Pancreas (tissue), 10 donors: ENCODE results near the gene ARID4B. TPM values are rescaled to one million over a fixed set of nuclear protein-coding genes. Genes with fewer than 3 reads are reported as not detected.
"Not testable (repeated sequence)": the region's sequence is repeated elsewhere in the genome, so short reads cannot be mapped to it uniquely, and the experiment has no call there.

Experiments used
- ATAC-seq, 4 donors: fragments of 200-7000 bp; cut with Tn5 transposase; one replicate each; pipeline versions ENCODE4 v1.8.0 to v1.9.1; 2020; ENCODE audit warnings: mild to moderate bottlenecking in 4 of 4, moderate library complexity in 4 of 4
- DNase-seq, 6 donors: peaks; one replicate each; pipeline ENCODE4 v3.0.0-alpha.2; 2020
- FAIRE-seq: peaks from 2 replicates; lab custom pipeline; 2012; peaks lifted over from hg19 to GRCh38; lab: Jason Lieb, UNC
- H3K27ac ChIP-seq, 4 donors: fragments of 200-600 bp; sonication (generic); 1 replicate in 3 of 4; 2 replicates in 1 of 4; pipeline versions ENCODE4 v1.5.0 to v1.8.0; 2020
- H3K27me3 ChIP-seq, 4 donors: fragments of 200-600 bp; one replicate each; pipeline ENCODE4 v1.8.0; 2021
- H3K36me3 ChIP-seq, 3 donors: fragments of 200-600 bp; sonication (generic) in 1 of 3; one replicate each; pipeline versions ENCODE4 v1.5.0 to v1.8.0; 2020 to 2021
- H3K4me1 ChIP-seq, 3 donors: fragments of 200-600 bp; one replicate each; pipeline ENCODE4 v1.8.0; 2021
- H3K4me3 ChIP-seq, 4 donors: fragments of 200-600 bp; sonication (generic) in 2 of 4; one replicate each; pipeline versions ENCODE4 v1.5.0 to v1.8.0; 2020 to 2021
- H3K9me3 ChIP-seq, 4 donors: fragments of 200-600 bp; one replicate each; pipeline ENCODE4 v1.8.0; 2021
- WGBS, 2 donors: extraction: QIAGEN DNeasy Blood & Tissue Kit; methylation state at CpG; one replicate each; pipeline ENCODE4 v1.1.7; 2013; 5-methylcytosine and 5-hydroxymethylcytosine counted together
- intact Hi-C, 3 donors: fragments of 100-400 bp; cut with DNase I; formaldehyde crosslinking; loops; one replicate each; pipeline versions ENCODE4 v1.11.1 to v1.14.2; 2022
- polyA plus RNA-seq, 2 donors: library from polyadenylated mRNA; stranded (reverse); fragments of 200-250 nt; gene quantifications; one replicate each; pipeline ENCODE4 v1.2.3, GENCODE V29; 2013
- total RNA-seq, 6 donors: library from RNA; stranded (reverse); fragmentation: NEBNext Ultra II Directional in 4 of 6; extraction: Animal tissue kit (Norgen Biotek cat#: 25700) in 4 of 6; gene quantifications; one replicate each; pipeline versions ENCODE4 v1.2.1 to v1.2.4, GENCODE V29; 2021 to 2023
- TF ChIP-seq, protein P1 (sequence below), 4 donors: fragments of 200-600 bp; sonication (generic) in 3 of 4; IDR thresholded peaks; one replicate each; pipeline versions ENCODE4 v1.5.0 to v1.8.0; 2021; ENCODE audit warnings: antibody characterized with exemption in 4 of 4
- donor health status: healthy with polysubstance abuse.
- donor health status: DM: no; HTN: no; CAD: no; lungs with moderate emphysema.
- donor health status: DM: no; HTN: no; CAD: no.
- donor health status: control.
- donor health status: control.
- donor health status: Bipolar disorder and iron deficiency.
- donor health status: DM: yes; HTN: yes; CAD: no.
- donor health status: DM: no; HTN: no; CAD: no.
- donor health status: DM: no; HTN: no; CAD: no.
- donor health status: DM: yes; HTN: yes; CAD: no.

ARID4B gene
- total and polyA plus RNA-seq, 8 donors: 12.5 to 26.6 (median 16.7) TPM

DNA sequence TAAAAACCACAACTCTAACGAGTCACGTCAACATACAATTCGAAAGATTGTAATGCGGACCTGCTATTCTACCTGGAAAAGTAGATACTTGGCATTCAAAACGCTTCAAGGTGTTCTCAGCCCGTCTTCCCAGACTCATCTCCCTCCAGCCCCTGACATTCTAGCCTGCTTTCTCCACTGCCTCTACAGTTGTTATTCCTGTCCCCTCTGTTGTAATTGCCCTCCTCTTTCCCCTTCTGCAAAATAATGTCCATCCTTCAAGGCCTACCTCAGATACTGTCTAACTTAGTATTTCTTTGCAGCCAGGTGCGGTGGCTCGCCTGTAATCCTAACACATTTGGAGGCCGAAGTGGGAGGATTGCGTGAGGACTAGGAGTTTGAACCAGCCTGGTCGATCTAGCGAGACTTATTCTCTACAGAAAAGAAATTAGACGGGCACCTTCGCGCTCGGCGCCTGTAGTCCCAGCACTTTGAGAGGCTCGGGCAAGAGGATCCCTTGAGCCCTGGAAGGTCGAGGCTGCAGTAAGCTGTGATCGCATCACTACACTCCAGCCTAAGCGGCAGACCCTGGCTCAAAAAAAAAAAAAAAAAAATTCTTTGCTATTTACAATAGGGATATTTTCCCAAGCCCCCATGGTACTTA, 166.2 kb downstream of the ARID4B start:
- Histone ChIP-seq H3K27me3 (no peaks in the 10 kb centered on the region), H3K27ac (peak overlapping the region; percentile 84 to 90 (median 86)), H3K4me3 (peak overlapping the region; percentile 53 to 83 (median 76)), H3K9me3 (no peaks in the 10 kb centered on the region), H3K36me3 (peaks cover 0 to under 1% (median 0%) of the 10 kb centered on the region in 3 donors), H3K4me1 (peaks cover 0 to 10% (median 6%) of the 10 kb centered on the region in 3 donors)
- no peak for FAIRE-seq
- intact Hi-C loops: no loop called here
- no peak for DNase-seq
- TF ChIP-seq, protein P1, sequence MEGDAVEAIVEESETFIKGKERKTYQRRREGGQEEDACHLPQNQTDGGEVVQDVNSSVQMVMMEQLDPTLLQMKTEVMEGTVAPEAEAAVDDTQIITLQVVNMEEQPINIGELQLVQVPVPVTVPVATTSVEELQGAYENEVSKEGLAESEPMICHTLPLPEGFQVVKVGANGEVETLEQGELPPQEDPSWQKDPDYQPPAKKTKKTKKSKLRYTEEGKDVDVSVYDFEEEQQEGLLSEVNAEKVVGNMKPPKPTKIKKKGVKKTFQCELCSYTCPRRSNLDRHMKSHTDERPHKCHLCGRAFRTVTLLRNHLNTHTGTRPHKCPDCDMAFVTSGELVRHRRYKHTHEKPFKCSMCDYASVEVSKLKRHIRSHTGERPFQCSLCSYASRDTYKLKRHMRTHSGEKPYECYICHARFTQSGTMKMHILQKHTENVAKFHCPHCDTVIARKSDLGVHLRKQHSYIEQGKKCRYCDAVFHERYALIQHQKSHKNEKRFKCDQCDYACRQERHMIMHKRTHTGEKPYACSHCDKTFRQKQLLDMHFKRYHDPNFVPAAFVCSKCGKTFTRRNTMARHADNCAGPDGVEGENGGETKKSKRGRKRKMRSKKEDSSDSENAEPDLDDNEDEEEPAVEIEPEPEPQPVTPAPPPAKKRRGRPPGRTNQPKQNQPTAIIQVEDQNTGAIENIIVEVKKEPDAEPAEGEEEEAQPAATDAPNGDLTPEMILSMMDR (IDR thresholded peaks at IDR 0.05): no peak
- WGBS, 2 donors: 58 to 59% methylated on average over 21 of the region's 21 CpGs
- ATAC-seq: peak; percentile 6 to 20 (median 14)

DNA sequence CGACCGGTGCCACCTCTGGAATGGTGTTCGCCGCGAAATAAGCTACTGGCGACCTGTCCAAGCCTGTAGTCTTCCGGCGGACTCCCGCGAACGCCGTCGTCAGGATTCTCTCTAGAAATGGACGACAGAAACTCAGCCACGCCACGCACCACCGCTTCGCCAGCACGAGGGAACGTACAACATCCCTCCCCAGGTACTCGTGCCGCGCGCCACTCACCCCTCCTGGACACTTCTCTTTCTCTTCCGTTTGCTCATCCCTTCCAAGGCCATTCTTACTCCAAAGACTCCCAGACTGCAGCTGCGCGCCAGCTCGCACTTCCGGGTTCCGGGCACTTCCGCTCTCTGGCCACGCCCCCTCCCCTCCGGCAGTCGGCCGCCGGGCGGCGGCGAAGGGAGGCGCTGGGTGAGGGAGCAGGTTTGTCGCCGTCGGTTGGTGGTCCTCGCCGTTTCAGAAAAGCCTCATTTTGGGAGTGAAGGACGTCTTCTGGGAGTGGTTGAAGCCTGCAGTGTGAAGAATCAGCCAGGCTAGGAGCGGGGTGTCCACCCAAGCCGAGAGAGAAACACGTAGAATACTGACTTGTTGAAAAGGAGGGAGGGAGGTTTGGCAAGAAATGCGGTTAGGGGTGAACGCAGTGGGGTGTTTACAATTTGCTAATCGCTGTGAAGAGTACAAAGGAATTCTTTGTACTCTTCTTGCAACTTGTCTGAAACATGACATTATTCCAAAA, 166.9 kb downstream of the ARID4B start, which contains the start of gene RBM34:
Gene RBM34 (minus strand): TSS at position 294 of the 728 bp plus-strand sequence. CDS start 24 bp downstream, at position 270.
- Histone ChIP-seq H3K4me1 (peaks cover 0 to 10% (median 6%) of the 10 kb centered on the region in 3 donors), H3K4me3 (peak within 1 kb of the TSS; percentile 53 to 83 (median 76)), H3K27me3 (no peaks in the 10 kb centered on the region), H3K36me3 (peaks cover 0 to 3% (median 0%) of the 10 kb centered on the region in 3 donors), H3K27ac (peak within 1 kb of the TSS; percentile 84 to 90 (median 86)), H3K9me3 (no peaks in the 10 kb centered on the region)
- 0% methylated on average over 52 of the region's 52 CpGs for WGBS, 2 donors
- no peak for FAIRE-seq
- peak; percentile 97 to 100 (median 99) for ATAC-seq
- DNase-seq: peak; percentile 89 to 96 (median 91)
- TF ChIP-seq, protein P1 (IDR thresholded peaks at IDR 0.05): peak in 1 of 4 donors; percentile 22
- intact Hi-C loops: no loop called here

DNA sequence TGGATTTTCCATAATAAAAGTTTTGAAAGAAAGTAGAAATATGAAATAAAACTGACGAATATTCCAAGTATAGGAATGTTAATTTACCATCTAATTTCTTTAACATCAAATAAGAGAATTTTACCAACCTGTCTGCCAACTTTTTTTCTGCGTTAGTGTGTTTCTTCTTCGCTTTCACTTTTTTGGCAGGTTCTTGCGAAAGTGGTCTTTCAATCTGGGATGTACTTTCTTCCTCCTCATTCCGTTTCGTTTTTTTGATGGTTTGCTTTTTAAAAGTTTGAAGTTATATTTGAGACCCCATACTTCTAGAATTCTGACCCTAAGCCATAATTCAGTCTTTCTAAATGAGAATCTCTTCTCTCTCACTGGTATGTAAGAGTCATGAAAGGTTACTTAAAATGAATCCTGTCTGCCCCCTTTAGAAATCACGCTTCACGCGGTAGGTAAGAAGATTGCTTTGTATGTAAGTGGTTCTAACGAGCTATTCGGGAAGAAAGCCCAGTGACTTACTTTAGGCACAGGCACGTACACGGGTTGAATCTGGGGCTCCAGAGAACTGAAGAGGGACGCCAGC, 167.5 kb downstream of the ARID4B start:
- H3K27me3 ChIP-seq: no peaks in the 10 kb centered on the region
- 6 to 7% methylated on average over 14 of the region's 14 CpGs for WGBS, 2 donors
- FAIRE-seq: no peak
- H3K36me3 ChIP-seq: peaks cover 0 to 3% (median 0%) of the 10 kb centered on the region in 3 donors
- H3K9me3 ChIP-seq: no peaks in the 10 kb centered on the region
- DNase-seq: no peak
- H3K27ac ChIP-seq: peak overlapping the region; percentile 84 to 90 (median 86)
- intact Hi-C loops: no loop called here
- TF ChIP-seq, protein P1 (IDR thresholded peaks at IDR 0.05): no peak
- H3K4me3 ChIP-seq: peak overlapping the region; percentile 53 to 83 (median 76)
- peaks cover 0 to 10% (median 6%) of the 10 kb centered on the region in 3 donors for H3K4me1 ChIP-seq
- ATAC-seq: peak in 3 of 4 donors; percentile 32 to 64 (median 60)

DNA sequence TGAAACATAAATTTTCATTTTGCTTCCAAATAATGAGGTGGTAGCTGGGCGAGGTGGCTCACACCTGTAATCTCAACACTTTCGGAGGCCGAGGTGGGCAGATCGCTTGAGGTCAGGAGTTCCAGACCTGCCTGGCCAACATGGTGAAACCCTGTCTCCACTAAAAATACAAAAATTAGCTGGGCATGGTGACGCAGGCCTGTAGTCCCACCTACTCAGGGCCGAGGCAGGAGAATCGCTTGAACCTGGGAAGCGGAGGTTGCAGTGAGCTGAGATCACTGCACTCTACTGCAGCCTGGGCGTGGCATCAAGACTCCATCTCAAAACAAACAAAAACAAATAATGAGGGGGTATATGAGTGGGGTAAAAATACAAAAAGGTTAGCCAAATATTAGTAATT, 168.0 kb downstream of the ARID4B start:
- peak overlapping the region in 3 of 4 donors; percentile 53 to 83 (median 72) for H3K4me3 ChIP-seq
- H3K4me1 ChIP-seq, H3K27me3 ChIP-seq, ATAC-seq, DNase-seq, H3K27ac ChIP-seq, H3K9me3 ChIP-seq, FAIRE-seq, H3K36me3 ChIP-seq, intact Hi-C loops: not testable (repeated sequence)
- WGBS, 2 donors: 90 to 94% methylated on average over 9 of the region's 9 CpGs

DNA sequence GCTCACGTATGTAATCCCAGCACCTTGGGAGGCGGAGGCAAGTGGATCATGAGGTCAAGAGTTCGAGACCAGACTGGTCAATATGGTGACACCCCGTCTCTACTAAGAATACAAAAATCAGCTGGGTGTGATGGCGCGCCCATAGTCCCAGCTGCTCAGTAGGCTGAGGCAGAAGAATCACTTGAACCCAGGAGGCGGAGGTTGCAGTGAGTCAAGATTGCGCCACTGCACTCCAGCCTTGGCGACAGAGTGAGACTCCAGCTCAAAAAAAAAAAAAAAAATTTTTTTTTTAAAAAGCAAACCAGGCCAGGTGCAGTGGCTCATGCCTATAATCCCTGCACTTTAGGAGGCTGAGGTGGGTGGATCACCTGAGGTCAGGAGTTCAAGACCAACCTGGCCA, 168.7 kb downstream of the ARID4B start:
- H3K27me3 ChIP-seq, H3K27ac ChIP-seq, FAIRE-seq, intact Hi-C loops, DNase-seq, ATAC-seq, H3K36me3 ChIP-seq, H3K4me1 ChIP-seq, H3K9me3 ChIP-seq, H3K4me3 ChIP-seq: not testable (repeated sequence)
- 89% methylated on average over 9 of the region's 9 CpGs for WGBS, 2 donors
